Measurements from ENCODE around the gene CABS1. TPM values are rescaled to one million over a fixed set of nuclear protein-coding genes. Genes with fewer than 3 reads are reported as not detected.

Gene CABS1
- polyA plus RNA-seq, 2 of the 4 experiments (the other 2 are of a cell fraction), result not detected

- DNase-seq (ENCODE audit: low read depth in 1 of 2, low spot score in 1 of 2) (no peak), ATAC-seq (no peak), FAIRE-seq (no peak)
- H3K4me2 ChIP-seq, result no peak overlapping the region
- POLR2A ChIA-PET, result no interaction called here
- H3K4me3 ChIP-seq, result no peak overlapping the region
- CTCF ChIA-PET, result no interaction called here
- H3K27ac ChIP-seq, result no peak overlapping the region
- no peaks in the 10 kb centered on the region for H3K9me3 ChIP-seq
- 4% methylated on average over 3 of the region's 3 CpGs for WGBS (ENCODE audit: missing lambda C conversion rate)
- no peaks in the 10 kb centered on the region for H3K4me1 ChIP-seq
- TF ChIP-seq CHD2 (IDR thresholded peaks at IDR 0.05; ENCODE audit: low read length, partially characterized antibody), result no peak
- TF ChIP-seq JUNB (IDR thresholded peaks at IDR 0.05), result no peak
- TF ChIP-seq NFE2L2 (conservative IDR thresholded peaks at IDR 0.05; ENCODE audit: low read length), result no peak
- TF ChIP-seq MYC (IDR thresholded peaks at IDR 0.05; ENCODE audit: borderline replicate concordance, low read length), result no peak
- no peak for TF ChIP-seq KDM5A (IDR thresholded peaks at IDR 0.05)
- TF ChIP-seq CTCF (IDR thresholded peaks at IDR 0.05), result no peak
- TF ChIP-seq FOSL2 (IDR thresholded peaks at IDR 0.05), result no peak
- TF ChIP-seq FOSL2 (CRISPR knock-in tag; IDR thresholded peaks at IDR 0.05), result no peak
- TF ChIP-seq GATA3 (IDR thresholded peaks at IDR 0.05; ENCODE audit: borderline replicate concordance), result no peak
- no peak for TF ChIP-seq FOXS1 (CRISPR knock-in tag; IDR thresholded peaks at IDR 0.05)
- TF ChIP-seq HOXA7 (CRISPR knock-in tag; IDR thresholded peaks at IDR 0.05), result no peak
- no peak for TF ChIP-seq PBX3 (IDR thresholded peaks at IDR 0.05)
- TF ChIP-seq TFCP2L1 (CRISPR knock-in tag; IDR thresholded peaks at IDR 0.05), result no peak
- no peak for TF ChIP-seq HOXB13 (CRISPR knock-in tag; IDR thresholded peaks at IDR 0.05; ENCODE audit: low read depth)
- TF ChIP-seq TP53 (CRISPR knock-in tag; IDR thresholded peaks at IDR 0.05), result no peak
- no peak for TF ChIP-seq FOSB (CRISPR knock-in tag; IDR thresholded peaks at IDR 0.05)
- TF ChIP-seq, protein P1, sequence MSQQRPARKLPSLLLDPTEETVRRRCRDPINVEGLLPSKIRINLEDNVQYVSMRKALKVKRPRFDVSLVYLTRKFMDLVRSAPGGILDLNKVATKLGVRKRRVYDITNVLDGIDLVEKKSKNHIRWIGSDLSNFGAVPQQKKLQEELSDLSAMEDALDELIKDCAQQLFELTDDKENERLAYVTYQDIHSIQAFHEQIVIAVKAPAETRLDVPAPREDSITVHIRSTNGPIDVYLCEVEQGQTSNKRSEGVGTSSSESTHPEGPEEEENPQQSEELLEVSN (IDR thresholded peaks at IDR 0.05; ENCODE audit: borderline replicate concordance, low read depth), result no peak
- TF ChIP-seq SREBF2 (IDR thresholded peaks at IDR 0.05), result no peak
- TF ChIP-seq, protein P2, sequence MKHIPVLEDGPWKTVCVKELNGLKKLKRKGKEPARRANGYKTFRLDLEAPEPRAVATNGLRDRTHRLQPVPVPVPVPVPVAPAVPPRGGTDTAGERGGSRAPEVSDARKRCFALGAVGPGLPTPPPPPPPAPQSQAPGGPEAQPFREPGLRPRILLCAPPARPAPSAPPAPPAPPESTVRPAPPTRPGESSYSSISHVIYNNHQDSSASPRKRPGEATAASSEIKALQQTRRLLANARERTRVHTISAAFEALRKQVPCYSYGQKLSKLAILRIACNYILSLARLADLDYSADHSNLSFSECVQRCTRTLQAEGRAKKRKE (CRISPR knock-in tag; IDR thresholded peaks at IDR 0.05; ENCODE audit: low read depth), result no peak
Measured at GRCh38 chr4:70359115-70359661, 24.4 kb downstream of the CABS1 start.

GRCh38 chr4:70360460-70360859 is 25.7 kb downstream of the CABS1 start, which contains the start of gene SMR3A:
Gene SMR3A, plus strand, starts transcription at chr4:70360760. Its CDS starts 1,356 bp downstream, at chr4:70362116.
- Histone ChIP-seq H3K4me2 (no peak within 1 kb of the TSS), H3K4me1 (no peaks in the 10 kb centered on the region), H3K9me3 (no peaks in the 10 kb centered on the region), H3K4me3 (no peak within 1 kb of the TSS), H3K27ac (no peak within 1 kb of the TSS)
- POLR2A ChIA-PET, result no interaction called here
- no peak for FAIRE-seq
- WGBS (ENCODE audit: missing lambda C conversion rate), result 40% methylated on average over 3 of the region's 3 CpGs
- no peak for ATAC-seq
- DNase-seq (ENCODE audit: low read depth in 1 of 2, low spot score in 1 of 2), result no peak
- CTCF ChIA-PET, result no interaction called here
- TF ChIP-seq EHMT2 (IDR thresholded peaks at IDR 0.05; ENCODE audit: low read depth) (no peak), NPAS2 (CRISPR knock-in tag; IDR thresholded peaks at IDR 0.05; ENCODE audit: borderline replicate concordance) (no peak), TP53 (CRISPR knock-in tag; IDR thresholded peaks at IDR 0.05) (no peak), TFCP2L1 (CRISPR knock-in tag; IDR thresholded peaks at IDR 0.05) (no peak), RAD21 (conservative IDR thresholded peaks at IDR 0.05 in 1 of 2, IDR thresholded peaks at IDR 0.05 in 1 of 2) (no peak), POLR2AphosphoS2 (conservative IDR thresholded peaks at IDR 0.05; ENCODE audit: low read length) (no peak), REST (IDR thresholded peaks at IDR 0.05) (no peak), HEYL (CRISPR knock-in tag; IDR thresholded peaks at IDR 0.05) (no peak), KDM5A (IDR thresholded peaks at IDR 0.05) (no peak), MAFK (IDR thresholded peaks at IDR 0.05; ENCODE audit: partially characterized antibody) (no peak), CHD2 (IDR thresholded peaks at IDR 0.05; ENCODE audit: low read length, partially characterized antibody) (no peak), RCOR1 (IDR thresholded peaks at IDR 0.05; ENCODE audit: low read depth, low read length) (no peak)
- TF ChIP-seq, protein P1 (IDR thresholded peaks at IDR 0.05; ENCODE audit: borderline replicate concordance, low read depth), result no peak

Measured in A549 (cell line).